H9 (cell line): ENCODE measurements around the gene ASPRV1. TPM values are rescaled to one million over a fixed set of nuclear protein-coding genes. Genes with fewer than 3 reads are reported as not detected.

Source experiments
- DNase-seq: peaks from one replicate; pipeline ENCODE4 v3.0.0-alpha.2; 2017
- H2AFZ ChIP-seq: one replicate; pipeline ENCODE4 v1.6.1; 2013; ENCODE audit warnings: mild to moderate bottlenecking, low read length, control low read depth, moderate library complexity
- H2AK5ac ChIP-seq: 2 replicates; pipeline ENCODE4 v1.6.1; 2013; ENCODE audit warnings: low read length, control low read depth, mixed read lengths; ENCODE audit not compliant: insufficient read length
- H2BK120ac ChIP-seq: one replicate; pipeline ENCODE4 v1.6.1; 2013; ENCODE audit warnings: low read depth, mild to moderate bottlenecking, low read length, control low read depth, inconsistent platforms; ENCODE audit not compliant: poor library complexity, severe bottlenecking
- H2BK12ac ChIP-seq: 2 replicates; pipeline ENCODE4 v1.6.1; 2013; ENCODE audit warnings: low read length, control low read depth, mixed read lengths, low read depth; ENCODE audit not compliant: insufficient read length
- H2BK15ac ChIP-seq: 2 replicates; pipeline ENCODE4 v1.6.1; 2013; ENCODE audit warnings: low read depth, low read length, control low read depth
- H2BK20ac ChIP-seq: one replicate; pipeline ENCODE4 v1.6.1; 2013; ENCODE audit warnings: low read depth, mild to moderate bottlenecking, low read length, control low read depth, inconsistent platforms; ENCODE audit not compliant: poor library complexity, severe bottlenecking
- H2BK5ac ChIP-seq: 2 replicates; pipeline ENCODE4 v1.6.1; 2013; ENCODE audit warnings: low read length, control low read depth, mixed read lengths; ENCODE audit not compliant: insufficient read length
- H3K14ac ChIP-seq: 2 replicates; pipeline ENCODE4 v1.6.1; 2013; ENCODE audit warnings: low read length, control low read depth; ENCODE audit not compliant: insufficient read depth
- H3K18ac ChIP-seq: 2 replicates; pipeline ENCODE4 v1.6.1; 2013; ENCODE audit warnings: low read depth, mild to moderate bottlenecking, mixed read lengths, low read length, control low read depth; ENCODE audit not compliant: insufficient read length
- H3K23ac ChIP-seq: 2 replicates; pipeline ENCODE4 v1.6.1; 2013; ENCODE audit warnings: low read length, control low read depth, mixed read lengths, low read depth; ENCODE audit not compliant: insufficient read length
- H3K23me2 ChIP-seq: 2 replicates; pipeline ENCODE4 v1.6.1; 2013; ENCODE audit warnings: low read depth, mild to moderate bottlenecking, mixed read lengths, low read length, control low read depth; ENCODE audit not compliant: insufficient read length, poor library complexity, severe bottlenecking
- H3K27ac ChIP-seq: 2 replicates; pipeline ENCODE4 v1.5.1; 2013; ENCODE audit warnings: low read length, control low read depth, mixed read lengths, low read depth; ENCODE audit not compliant: insufficient read length
- H3K27me3 ChIP-seq: 2 replicates; pipeline ENCODE4 v1.6.1; 2013; ENCODE audit warnings: low read length, control low read depth, inconsistent platforms; ENCODE audit not compliant: insufficient read depth
- H3K4ac ChIP-seq: 2 replicates; pipeline ENCODE4 v1.6.1; 2013; ENCODE audit warnings: low read depth, mild to moderate bottlenecking, control low read depth, inconsistent platforms, low read length, moderate library complexity
- H3K4me1 ChIP-seq: 2 replicates; pipeline ENCODE4 v1.6.1; 2013; ENCODE audit warnings: low read length, control low read depth, inconsistent platforms; ENCODE audit not compliant: insufficient read depth
- H3K4me2 ChIP-seq: 2 replicates; pipeline ENCODE4 v1.6.1; 2013; ENCODE audit warnings: low read length, control low read depth, mixed read lengths; ENCODE audit not compliant: insufficient read length, insufficient read depth
- H3K56ac ChIP-seq: 2 replicates; pipeline ENCODE4 v1.6.1; 2013; ENCODE audit warnings: low read depth, mild to moderate bottlenecking, mixed read lengths, low read length, control low read depth; ENCODE audit not compliant: insufficient read length
- H3K79me1 ChIP-seq: 2 replicates; pipeline ENCODE4 v1.6.1; 2013; ENCODE audit warnings: low read depth, mild to moderate bottlenecking, moderate library complexity, low read length, control low read depth, inconsistent platforms; ENCODE audit not compliant: insufficient read depth, poor library complexity, severe bottlenecking
- H3K79me2 ChIP-seq: 2 replicates; pipeline ENCODE4 v1.6.1; 2013; ENCODE audit warnings: low read length, control low read depth, inconsistent platforms; ENCODE audit not compliant: insufficient read depth
- H3K9ac ChIP-seq: 2 replicates; pipeline ENCODE4 v1.6.1; 2013; ENCODE audit warnings: low read length, control low read depth, mixed read lengths; ENCODE audit not compliant: insufficient read length; ENCODE audit errors: extremely low read depth
- H3K9me3 ChIP-seq: one replicate; pipeline ENCODE4 v1.6.1; 2013; ENCODE audit warnings: low read depth, low read length, inconsistent platforms; ENCODE audit not compliant: control insufficient read depth
- H3T11ph ChIP-seq: one replicate; pipeline ENCODE4 v1.6.1; 2013; ENCODE audit warnings: mild to moderate bottlenecking, low read length, control low read depth, inconsistent platforms
- H4K20me1 ChIP-seq: one replicate; pipeline ENCODE4 v1.6.1; 2013; ENCODE audit not compliant: control insufficient read depth, insufficient read length, insufficient read depth
- H4K5ac ChIP-seq: 2 replicates; pipeline ENCODE4 v1.6.1; 2013; ENCODE audit warnings: low read depth, mild to moderate bottlenecking, mixed read lengths, low read length, control low read depth; ENCODE audit not compliant: insufficient read length
- H4K8ac ChIP-seq: replicated peaks from 2 replicates; pipeline ENCODE4 v1.6.1; 2013; ENCODE audit warnings: low read length, control low read depth, mixed read lengths, low read depth; ENCODE audit not compliant: insufficient read length
- H4K91ac ChIP-seq: 2 replicates; pipeline ENCODE4 v1.6.1; 2013; ENCODE audit warnings: low read depth, mild to moderate bottlenecking, moderate library complexity, mixed read lengths, low read length, control low read depth; ENCODE audit not compliant: insufficient read length
- H3K27ac Mint-ChIP-seq, 3 experiments: 2 replicates in 2 of 3; 3 replicates in 1 of 3; pipeline ENCODE4 v1.8.0; 2020 to 2021; ENCODE audit warnings: mixed read lengths in 3 of 3, mild to moderate bottlenecking in 1 of 3, moderate library complexity in 1 of 3
- H3K27me3 Mint-ChIP-seq: 2 replicates; pipeline ENCODE4 v1.8.0; 2021; ENCODE audit warnings: low read depth, mild to moderate bottlenecking, moderate library complexity, mixed read lengths
- H3K36me3 Mint-ChIP-seq, 3 experiments: 2 replicates in 2 of 3; 3 replicates in 1 of 3; pipeline ENCODE4 v1.8.0; 2020 to 2021; ENCODE audit warnings: low read depth in 3 of 3, mixed read lengths in 3 of 3; ENCODE audit not compliant: insufficient read depth in 1 of 3
- H3K4me1 Mint-ChIP-seq, 2 experiments: 2 replicates each; pipeline ENCODE4 v1.8.0; 2020; ENCODE audit warnings: mixed read lengths in 2 of 2
- H3K4me3 Mint-ChIP-seq, 2 experiments: 2 replicates in 1 of 2; 3 replicates in 1 of 2; pipeline ENCODE4 v1.8.0; 2020 to 2021; ENCODE audit warnings: mild to moderate bottlenecking in 2 of 2, mixed read lengths in 2 of 2, moderate library complexity in 1 of 2
- H3K9me3 Mint-ChIP-seq, 2 experiments: 2 replicates in 1 of 2; 3 replicates in 1 of 2; pipeline ENCODE4 v1.8.0; 2020; ENCODE audit warnings: mild to moderate bottlenecking in 2 of 2, mixed read lengths in 2 of 2, moderate library complexity in 1 of 2
- CTCF ChIP-seq: fragments of 200-600 bp; sonication (generic); conservative IDR thresholded peaks from 3 replicates; pipeline ENCODE4 v1.8.0; 2021; ENCODE audit warnings: antibody characterized with exemption, mild to moderate bottlenecking
- WGBS: extraction: QIAGEN DNeasy Blood & Tissue Kit; methylation state at CpG from one replicate; pipeline ENCODE4 v1.1.7; 2013; ENCODE audit warnings: missing lambda C conversion rate, low lambda C conversion rate, mixed read lengths; ENCODE audit not compliant: insufficient read length; ENCODE audit errors: extremely low coverage; 5-methylcytosine and 5-hydroxymethylcytosine counted together
- total RNA-seq: library from RNA; stranded (reverse); gene quantifications from 2 replicates; pipeline ENCODE4 v1.2.1, GENCODE V29; 2021

ASPRV1 gene
- total RNA-seq, 1 experiment from 2014 or later = 0.57 TPM

- H3K36me3 Mint-ChIP-seq = peaks cover 0 to 3% (median 0%) of the 10 kb centered on the region in 3 experiments; a peak in 1 of 7 replicates
- Histone ChIP-seq H3K79me2 (no peaks in the 10 kb centered on the region), H3K27ac (no peak overlapping the region), H2BK120ac (no peak overlapping the region), H3K56ac (no peak overlapping the region), H2BK12ac (no peak overlapping the region), H3K14ac (no peak overlapping the region), H2AFZ (no peak overlapping the region), H4K20me1 (no peaks in the 10 kb centered on the region), H3K27me3 (no peaks in the 10 kb centered on the region), H3K4me2 (no peak overlapping the region), H3T11ph (no peak overlapping the region), H2AK5ac (no peak overlapping the region), H4K91ac (no peak overlapping the region), H2BK5ac (no peak overlapping the region), H3K9ac (no peak overlapping the region), H2BK20ac (no peak overlapping the region), H3K79me1 (no peaks in the 10 kb centered on the region), H3K23me2 (no peaks in the 10 kb centered on the region), H2BK15ac (no peak overlapping the region), H3K4me1 (no peaks in the 10 kb centered on the region), H4K5ac (no peak overlapping the region), H3K9me3 (no peaks in the 10 kb centered on the region), H3K18ac (no peak overlapping the region), H3K23ac (no peak overlapping the region), H3K4ac (no peak overlapping the region), H4K8ac (no peak overlapping the region)
- DNase-seq = no peak
- no peak for TF ChIP-seq CTCF
- H3K27me3 Mint-ChIP-seq = no peaks in the 10 kb centered on the region
- no peaks in the 10 kb centered on the region for H3K9me3 Mint-ChIP-seq
- no peak overlapping the region; a peak in 1 of 7 replicates for H3K27ac Mint-ChIP-seq
- no peak overlapping the region for H3K4me3 Mint-ChIP-seq
- no CpG with 5 or more reads among the region's 3 CpGs for WGBS
- peaks cover 5 to 6% of the 10 kb centered on the region in 2 experiments; a peak in 3 of 4 replicates for H3K4me1 Mint-ChIP-seq
Observed at GRCh38 chr2:69923116-69923515, 38.3 kb downstream of the ASPRV1 start.
